Suppressor macrophage treated with lipopolysaccharide for 1 hour (primary cell): ENCODE data around the gene HMGXB3.

Experiments used
- DNase-seq, 3 donors: peaks; one replicate each; pipeline ENCODE4 v3.0.0-alpha.2; 2020 to 2022

HMGXB3 gene

DNA sequence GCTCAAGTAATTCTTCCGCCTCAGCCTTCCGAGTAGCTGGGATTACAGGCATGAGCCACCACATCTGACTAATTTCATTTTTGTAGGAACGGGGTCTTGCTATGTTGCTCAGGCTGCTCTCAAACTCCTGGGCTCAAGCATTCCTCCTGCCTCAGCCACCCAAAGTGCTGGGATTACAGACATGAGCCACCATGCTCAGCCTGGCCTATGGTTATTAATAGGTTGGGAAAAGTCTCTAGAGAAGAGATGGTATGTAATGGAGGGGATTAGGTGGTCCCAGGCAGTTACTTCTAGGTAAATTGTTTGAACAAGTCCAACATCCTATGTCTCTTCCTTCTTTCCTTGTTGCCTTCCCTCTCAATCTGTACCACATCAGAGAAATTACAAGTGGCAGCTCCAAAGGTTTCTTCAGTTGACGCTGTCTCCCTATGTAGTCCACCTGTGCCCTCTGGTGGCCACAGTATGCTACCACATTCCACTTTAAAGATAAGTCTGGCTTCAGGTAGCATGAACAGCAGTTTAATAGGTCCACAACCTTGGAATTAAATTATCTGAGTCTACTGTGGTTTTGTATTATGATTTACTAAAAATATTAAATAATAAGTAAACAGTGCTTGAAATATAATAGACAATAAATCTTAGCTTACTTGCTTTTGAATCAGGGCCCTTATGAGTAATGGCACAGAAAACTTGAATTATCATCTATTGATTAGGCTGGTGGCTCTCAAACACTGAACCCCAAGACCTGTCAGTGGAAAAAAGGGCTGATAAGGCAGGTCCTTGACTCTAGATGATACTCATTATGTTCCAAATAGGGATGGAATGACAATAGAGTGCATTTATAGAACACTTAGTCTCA is 9.8 kb upstream of the HMGXB3 start:
- peak; percentile 75 to 81 (median 81) for DNase-seq

DNA sequence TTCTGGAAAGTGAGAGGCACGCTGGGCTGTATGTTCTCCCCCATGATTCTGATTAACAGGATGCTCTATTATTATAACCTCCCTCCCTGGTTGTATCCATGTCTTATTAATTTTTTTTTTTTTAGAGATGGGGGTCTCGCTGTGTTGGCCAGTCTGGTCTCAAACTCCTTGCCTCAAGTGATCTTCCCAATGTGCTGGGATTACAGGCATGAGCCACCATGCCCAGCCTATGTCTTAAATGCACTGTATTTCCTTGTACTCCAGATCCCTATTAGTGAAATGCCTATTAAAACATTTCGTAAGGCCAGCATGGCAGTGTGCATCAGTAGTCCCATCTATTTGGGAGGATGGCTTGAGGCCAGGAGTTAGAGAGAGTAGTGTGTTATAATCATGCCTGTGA is 7.1 kb upstream of the HMGXB3 start:
- DNase-seq = no peak

GRCh38 chr5:149995385-149996204 is 4.9 kb upstream of the HMGXB3 start:
- DNase-seq = no peak

DNA sequence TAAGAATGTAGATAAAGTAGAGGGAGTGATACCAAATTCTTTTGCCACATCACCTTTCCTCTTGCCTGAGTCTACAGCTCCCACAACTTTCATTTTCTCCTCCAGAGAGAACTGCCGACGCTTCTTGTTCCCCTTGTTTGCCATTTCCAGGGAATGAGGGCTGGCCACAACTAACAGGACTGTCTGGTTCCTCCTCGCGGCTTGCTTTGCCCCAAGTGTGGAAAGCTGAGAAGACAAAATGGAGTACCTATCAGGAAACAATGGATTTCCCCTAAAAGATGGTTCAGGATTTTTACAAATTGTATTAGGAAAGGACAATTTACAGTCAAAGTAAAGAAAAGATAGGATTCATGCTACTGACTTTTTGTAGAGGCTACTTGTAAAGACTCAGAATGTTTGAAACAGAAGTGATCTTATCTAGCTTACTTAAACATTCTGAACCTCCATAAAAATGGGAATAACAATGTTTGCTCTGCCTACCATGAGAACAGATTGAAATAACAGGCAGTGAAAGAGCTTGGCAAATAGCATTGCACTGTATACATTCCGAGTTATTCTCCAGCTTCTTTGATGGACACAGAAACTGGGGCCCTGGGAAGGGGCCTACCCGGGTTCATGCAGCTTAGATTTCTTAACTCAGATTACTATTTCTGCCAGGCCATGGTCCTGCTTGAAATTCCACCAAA is 4.2 kb upstream of the HMGXB3 start:
- DNase-seq = no peak

DNA sequence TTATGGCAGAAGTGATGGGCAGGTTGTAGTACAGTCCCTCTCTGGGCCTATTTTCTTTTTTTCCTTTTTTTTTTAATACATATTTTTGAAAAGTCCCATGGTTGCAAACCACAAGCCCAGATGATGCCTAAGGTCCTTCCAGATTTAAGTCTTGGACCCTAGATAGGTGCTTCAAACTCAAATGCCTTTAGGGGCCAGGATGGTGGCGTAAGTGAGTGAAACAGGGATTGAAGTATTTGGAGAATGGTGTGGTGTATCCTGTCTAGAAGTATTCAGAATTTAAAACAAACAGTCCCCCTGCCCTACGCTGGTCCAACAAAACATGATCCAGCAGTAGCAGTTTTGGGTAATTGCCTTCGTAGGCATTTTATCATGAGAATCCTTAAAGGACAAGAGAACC is 2.3 kb upstream of the HMGXB3 start:
- no peak for DNase-seq

GRCh38 chr5:149999359-149999758 is 1.2 kb upstream of the HMGXB3 start:
- no peak for DNase-seq

DNA sequence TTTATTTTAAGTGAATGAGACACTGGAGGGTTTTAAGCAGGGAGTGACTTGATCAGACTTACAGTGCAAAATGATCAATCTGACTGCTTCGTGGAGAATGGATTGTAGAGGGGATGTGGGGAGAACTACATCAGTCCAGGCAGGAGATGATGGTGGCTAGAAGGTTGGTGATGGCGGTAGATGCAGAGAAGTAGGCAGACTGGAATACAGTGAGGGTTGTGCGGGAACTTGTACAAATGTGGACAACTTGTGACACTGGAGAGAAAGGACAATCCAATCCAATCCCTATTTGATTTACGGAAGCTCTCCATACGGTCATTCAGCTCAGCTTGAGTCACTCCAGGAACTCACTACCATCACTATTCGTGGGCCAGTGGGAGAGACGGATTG is 678 bp upstream of the HMGXB3 start:
- DNase-seq = peak; percentile 59 to 76 (median 68)

GRCh38 chr5:150000990-150001659 is 586 bp downstream of the HMGXB3 start:
- peak; percentile 53 to 81 (median 71) for DNase-seq

DNA sequence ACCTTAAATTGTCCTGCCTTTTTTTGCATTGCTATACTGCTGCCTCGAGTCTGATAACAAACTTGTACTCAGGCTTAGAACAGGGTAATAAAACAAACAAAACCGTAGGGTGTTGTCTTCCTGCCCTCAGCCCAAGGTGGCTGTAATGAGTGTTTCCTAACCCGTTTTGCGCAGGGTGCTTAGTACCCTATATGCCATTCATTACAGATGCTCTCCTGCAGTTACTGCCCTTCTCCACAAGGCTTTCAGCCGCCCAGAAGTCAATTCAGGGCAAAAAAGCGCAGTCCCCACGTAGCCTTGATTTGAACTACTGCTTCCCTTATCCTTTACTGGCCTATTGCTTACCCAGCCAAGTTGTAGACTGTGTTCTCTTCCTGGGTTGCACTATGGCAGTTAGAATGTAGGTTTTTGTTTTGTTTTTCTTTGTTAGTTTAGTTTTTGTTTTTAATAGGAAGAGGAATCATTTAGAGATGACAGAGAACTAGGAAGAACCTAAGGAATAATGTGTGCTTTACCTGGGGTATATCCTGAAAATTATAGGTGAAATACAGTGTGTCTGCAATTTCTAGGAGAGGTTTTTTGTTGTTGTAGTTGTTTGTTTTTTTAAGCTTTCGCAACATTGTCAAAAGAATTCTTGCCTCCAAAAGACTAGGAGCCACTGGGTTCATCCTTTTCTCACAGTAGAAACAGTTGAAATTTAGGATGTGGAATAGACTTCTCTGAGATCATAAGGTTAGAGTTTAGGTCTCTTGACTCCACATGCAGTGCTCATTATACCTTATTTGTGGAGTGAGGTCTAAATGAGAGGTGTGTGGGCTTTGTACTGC is 1.3 kb downstream of the HMGXB3 start:
- DNase-seq = peak; percentile 84 to 90 (median 89)

DNA sequence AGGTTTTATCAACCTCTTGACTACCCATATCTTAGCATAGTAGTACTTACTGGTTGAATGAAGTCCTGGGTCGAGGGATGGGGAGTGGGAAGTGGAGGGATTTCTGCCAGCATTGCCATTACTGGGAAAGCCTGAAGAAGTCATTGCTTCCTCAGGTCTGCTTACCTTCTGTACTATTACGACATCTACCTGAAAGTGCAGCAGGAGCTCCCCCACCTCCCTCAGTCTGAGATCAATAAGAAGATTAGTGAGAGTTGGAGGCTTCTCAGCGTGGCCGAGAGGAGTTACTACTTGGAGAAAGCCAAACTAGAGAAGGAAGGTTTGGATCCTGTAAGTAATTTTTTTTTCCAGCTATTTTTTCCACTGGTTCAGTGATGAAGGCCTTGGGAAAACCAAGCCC is 5.8 kb downstream of the HMGXB3 start:
- no peak for DNase-seq

DNA sequence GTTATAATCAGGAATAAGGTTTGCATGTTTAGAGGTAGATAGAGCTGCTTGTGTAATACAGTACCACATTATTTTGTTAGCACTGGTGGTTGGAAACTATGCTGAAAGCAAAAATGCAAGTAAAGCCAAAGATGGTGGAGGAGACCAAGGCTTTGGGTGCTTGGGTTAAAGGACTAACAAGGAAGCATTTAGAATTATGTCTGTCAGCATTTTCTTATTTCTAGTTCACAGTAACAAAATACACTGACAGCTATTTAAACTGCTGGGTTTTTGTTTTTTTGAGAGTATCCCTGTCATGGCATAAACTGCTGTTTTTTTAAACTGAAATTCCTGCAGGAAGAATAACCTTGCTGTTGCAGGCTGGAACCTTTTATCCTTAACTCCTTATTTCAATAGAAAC is 6.5 kb downstream of the HMGXB3 start:
- DNase-seq = no peak

- peak; percentile 67 to 76 (median 74) for DNase-seq
These were observed 9.3 kb downstream of the HMGXB3 start for GRCh38 chr5:150009671-150010387.

DNA sequence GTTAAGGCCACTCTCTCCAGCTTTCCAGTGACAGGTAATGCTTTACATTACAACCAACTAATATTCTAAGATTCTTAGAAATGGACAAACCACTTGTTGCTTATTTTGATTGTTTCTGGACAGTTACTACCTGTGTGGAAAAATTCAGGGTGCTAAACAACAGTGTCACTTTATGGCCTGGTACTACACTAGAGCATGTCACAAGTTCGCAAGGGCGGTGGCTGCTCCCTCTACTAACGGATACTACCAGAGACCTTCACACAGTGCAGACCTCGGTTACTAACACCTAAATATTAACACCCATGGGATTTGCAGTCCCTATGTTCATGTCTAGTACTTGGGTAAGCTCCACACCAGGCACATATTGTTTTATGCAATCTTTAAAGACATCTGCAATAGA is 13.4 kb downstream of the HMGXB3 start:
- no peak for DNase-seq

- no peak for DNase-seq
These were observed 13.9 kb downstream of the HMGXB3 start for GRCh38 chr5:150014456-150014855.

DNA sequence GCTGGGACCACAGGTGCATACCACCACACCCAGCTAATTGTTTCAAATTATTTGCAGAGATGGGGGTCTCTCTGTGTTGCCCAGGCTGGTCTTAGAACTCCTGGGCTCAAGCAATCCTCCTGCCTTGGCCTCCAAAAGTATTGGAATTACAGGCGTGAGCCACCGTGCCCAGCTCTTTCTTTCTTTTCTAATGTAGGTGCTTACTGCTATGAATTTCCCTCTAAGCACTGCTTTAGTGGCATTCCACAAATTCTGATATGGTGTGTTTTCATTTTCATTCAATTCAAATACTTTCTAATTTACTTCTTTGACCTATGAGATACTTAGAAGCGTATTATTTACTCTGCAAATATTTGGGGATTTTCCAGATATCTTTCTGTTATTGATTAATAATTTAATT is 14.9 kb downstream of the HMGXB3 start:
- DNase-seq = no peak

- no peak for DNase-seq
These were observed 16.0 kb downstream of the HMGXB3 start for GRCh38 chr5:150016537-150016936.

DNA sequence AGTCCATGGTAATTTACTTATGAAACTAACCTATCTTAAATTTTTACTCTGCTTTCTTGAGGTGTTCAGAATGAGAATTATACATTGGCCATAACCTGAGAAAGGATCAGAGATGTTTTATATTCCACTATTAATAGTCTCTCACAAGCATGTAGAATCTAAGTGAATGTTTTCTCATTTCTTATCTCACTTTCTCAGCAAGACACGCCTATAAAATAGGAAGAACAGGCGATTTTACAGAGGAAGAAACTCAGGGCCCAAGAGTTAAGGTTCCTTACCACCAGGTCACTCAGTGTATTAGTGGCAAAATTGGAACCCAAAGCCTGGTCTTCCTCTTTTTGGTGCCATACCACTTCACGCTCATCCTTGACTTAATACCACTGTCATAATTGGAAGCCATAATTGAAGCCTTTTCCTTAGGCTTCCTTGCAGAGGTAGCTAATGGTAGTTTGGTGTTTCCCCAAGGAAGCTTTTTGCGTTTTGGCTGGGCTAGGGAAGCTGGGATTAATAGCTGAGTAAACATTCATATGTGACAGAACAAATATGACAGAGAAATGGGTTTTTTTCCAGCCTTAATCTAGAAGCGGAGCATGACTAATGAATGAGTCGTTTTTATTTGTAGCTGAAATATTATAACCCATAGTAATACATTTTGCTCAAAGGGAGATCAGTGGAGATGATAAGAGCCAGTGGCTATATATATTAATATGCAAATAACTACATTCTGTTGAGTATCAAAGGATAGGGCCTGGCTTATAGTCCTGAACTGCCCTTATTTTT is 16.9 kb downstream of the HMGXB3 start:
- peak; percentile 24 to 67 (median 47) for DNase-seq

DNA sequence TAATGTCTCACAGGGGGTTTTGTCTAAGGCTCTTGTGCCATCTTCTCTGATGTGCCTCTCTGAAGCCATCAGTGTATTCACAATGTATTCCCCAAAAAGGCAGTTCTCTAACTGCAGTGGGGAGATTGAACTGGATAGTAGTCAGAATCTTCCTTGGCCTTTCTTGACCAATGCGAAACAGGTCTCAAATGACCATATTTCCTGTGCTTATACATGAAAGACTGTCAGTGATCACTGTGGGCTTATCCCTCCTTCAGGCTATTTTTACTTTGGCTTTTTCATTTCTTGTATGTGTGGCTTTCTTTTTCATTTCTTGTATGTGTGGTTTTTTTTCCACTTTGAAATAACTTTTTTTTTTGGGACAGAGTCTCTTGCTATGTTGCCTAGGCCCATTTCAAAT is 19.7 kb downstream of the HMGXB3 start:
- no peak for DNase-seq

GRCh38 chr5:150021491-150022157 is 21.1 kb downstream of the HMGXB3 start:
- no peak for DNase-seq

DNA sequence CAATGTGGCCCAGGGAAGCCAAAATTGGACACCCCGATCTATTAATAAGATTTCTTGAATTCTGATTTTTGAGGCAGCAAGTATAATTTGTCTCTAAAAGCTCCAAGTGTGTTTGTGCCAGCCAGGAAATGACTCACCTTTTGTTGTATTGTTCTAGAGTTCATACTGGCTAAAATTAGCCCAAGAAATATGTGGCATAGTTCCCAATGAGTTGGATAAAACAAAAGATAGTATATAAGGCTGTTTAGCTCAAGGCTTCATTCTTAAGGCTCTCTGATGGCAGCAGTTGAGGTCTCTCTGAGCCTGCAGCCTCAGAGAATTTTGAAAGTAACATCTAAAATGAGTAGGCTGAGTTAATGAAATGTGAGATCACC is 21.6 kb downstream of the HMGXB3 start:
- DNase-seq = peak in 1 of 3 donors; percentile 11
